ENCODE measurements around the gene NOTUM.

Gene NOTUM

GRCh38 chr17:81927653-81928543 lies 33.1 kb downstream of the NOTUM start, which contains the start of gene MAFG (continued):
- TF ChIP-seq CTCF (tag by site-specific recombination; IDR thresholded peaks at IDR 0.05) (0 out of 2 replicates have a peak, but pooled peaks have one; percentile 35), ZNF677 (tag by site-specific recombination; IDR thresholded peaks at IDR 0.05) (peak; percentile 4; the same call in 1 of the 2 replicates), ZBTB21 (tag by site-specific recombination; IDR thresholded peaks at IDR 0.05) (no peak), ZNF692 (tag by site-specific recombination; IDR thresholded peaks at IDR 0.05) (peak; percentile 87), SP2 (tag by site-specific recombination; IDR thresholded peaks at IDR 0.05) (peak; percentile 39), ZNF561 (tag by site-specific recombination; IDR thresholded peaks at IDR 0.05; ENCODE audit: borderline replicate concordance) (peak; percentile 98), ZNF423 (tag by site-specific recombination; IDR thresholded peaks at IDR 0.05) (no peak), ZNF660 (tag by site-specific recombination; IDR thresholded peaks at IDR 0.05) (peak; percentile 74; the same call in 1 of the 2 replicates), ZNF76 (tag by site-specific recombination; IDR thresholded peaks at IDR 0.05; ENCODE audit: borderline replicate concordance, low read depth) (peak; percentile 50; the same call in 1 of the 2 replicates), KLF1 (tag by site-specific recombination; IDR thresholded peaks at IDR 0.05) (peak; percentile 59), SETDB1 (IDR thresholded peaks at IDR 0.05; ENCODE audit: insufficient read length, low read length) (no peak), PRDM6 (tag by site-specific recombination; IDR thresholded peaks at IDR 0.05) (no peak), ZNF777 (tag by site-specific recombination; IDR thresholded peaks at IDR 0.05; ENCODE audit: borderline replicate concordance) (peak; percentile 36; the same call in 1 of the 2 replicates), ZFP69B (tag by site-specific recombination; IDR thresholded peaks at IDR 0.05) (peak; percentile 71)

GRCh38 chr17:81927152-81927652 lies 33.8 kb downstream of the NOTUM start:
- ChIA-PET POLR2A (interaction anchor here (1.0 to 3.2 kb wide), 11 partner anchors 9 to 244 kb away, joined by 3 to 22 read pairs (median 4); partner anchors contain the start of genes ARL16, DCXR, HGS and MRPL12), CTCF (interaction anchor here (0.7 to 1.8 kb wide), 9 partner anchors 9 to 372 kb away, joined by 3 to 12 read pairs (median 5); partner anchors contain the start of gene NOTUM)
- peaks cover 3% of the 10 kb centered on the region; the same call in 1 of the 2 replicates for H3K4me1 ChIP-seq (ENCODE audit: control insufficient read depth, insufficient read depth, low read length)
- H3K36me3 ChIP-seq (ENCODE audit: control insufficient read depth in 2 of 2, insufficient read depth in 1 of 2, low read length in 2 of 2) = peaks cover 0 to 8% of the 10 kb centered on the region in 2 experiments; a peak in 1 of 3 replicates
- no peak for TF ChIP-seq ZNF248 (tag by site-specific recombination; IDR thresholded peaks at IDR 0.05)
- 0 out of 2 replicates have a peak, but pooled peaks have one; percentile 2 for TF ChIP-seq ZBTB8A (tag by site-specific recombination; IDR thresholded peaks at IDR 0.05)
- TF ChIP-seq ZNF214 (tag by site-specific recombination; IDR thresholded peaks at IDR 0.05; ENCODE audit: borderline replicate concordance) = no peak
- 0 out of 2 replicates have a peak, but pooled peaks have one; percentile 26 for TF ChIP-seq ZNF677 (tag by site-specific recombination; IDR thresholded peaks at IDR 0.05)
- TF ChIP-seq ZNF645 (tag by site-specific recombination; IDR thresholded peaks at IDR 0.05) = no peak
- TF ChIP-seq ZFP41 (tag by site-specific recombination; IDR thresholded peaks at IDR 0.05; ENCODE audit: borderline replicate concordance) = no peak
- peak overlapping the region; percentile 79 for H3K4me3 ChIP-seq (ENCODE audit: low read depth, low read length)
- peak overlapping the region; percentile 90 for H3K27ac ChIP-seq (ENCODE audit: extremely low read depth, low read depth, low read length)
- H3K9me3 ChIP-seq (ENCODE audit: control insufficient read depth, insufficient read depth, low read depth, low read length) = no peaks in the 10 kb centered on the region

Measured in HEK293 (cell line).